Measurements from ENCODE around the gene SEMA4A. TPM values are rescaled to one million over a fixed set of nuclear protein-coding genes. Genes with fewer than 3 reads are reported as not detected.

Gene SEMA4A
- total and polyA plus RNA-seq, 2 of the 8 experiments (the other 6 are each of a cell fraction or from before 2014, with no cell fraction given), result 7.3 to 10.6 TPM

DNA sequence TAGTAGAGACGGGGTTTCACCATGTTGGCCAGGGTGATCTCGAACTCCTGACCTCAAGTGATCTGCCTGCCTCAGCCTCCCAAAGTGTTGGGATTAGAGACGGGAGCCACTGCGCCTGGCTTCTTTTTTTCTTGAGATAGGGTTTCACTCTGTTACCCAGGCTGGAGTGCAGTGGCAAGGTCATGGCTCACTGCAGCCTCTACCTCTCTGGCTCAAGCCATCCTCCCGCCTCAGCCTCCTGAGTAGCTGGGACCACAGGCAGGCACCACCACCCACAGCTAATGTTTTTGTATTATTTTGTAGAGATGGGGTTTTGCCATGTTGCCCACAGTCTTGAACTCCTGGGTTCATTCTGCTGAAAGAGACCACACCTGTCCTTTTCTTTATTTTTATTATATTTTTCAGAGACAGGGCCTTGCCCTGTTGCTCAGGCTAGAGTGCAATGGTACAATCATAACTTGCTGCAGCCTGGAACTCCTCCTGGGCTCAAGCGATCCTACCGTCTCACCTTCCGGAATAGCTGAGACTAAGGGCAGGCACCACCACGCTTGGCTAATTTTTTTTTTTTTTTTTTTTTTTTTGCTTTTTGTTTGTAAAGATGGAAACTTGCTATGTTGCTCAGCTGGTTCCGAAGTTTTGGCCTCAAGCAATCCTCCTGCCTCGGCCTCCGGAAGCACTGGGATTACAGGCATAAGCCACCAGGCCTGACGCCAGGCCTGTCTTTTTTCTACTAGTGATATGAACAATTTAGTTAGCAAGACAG is 35.8 kb upstream of the SEMA4A start (continued):
- TF ChIP-seq CHD7 (IDR thresholded peaks at IDR 0.05; ENCODE audit: insufficient replicate concordance, low read length), result no peak
- no peak for TF ChIP-seq PHF8 (conservative IDR thresholded peaks at IDR 0.05; ENCODE audit: low read depth, low read length)
- TF ChIP-seq EGR1 (IDR thresholded peaks at IDR 0.05; ENCODE audit: borderline replicate concordance, low read depth, low read length), result no peak
- TF ChIP-seq MAFK (IDR thresholded peaks at IDR 0.05; ENCODE audit: low read depth, low read length), result no peak
- TF ChIP-seq FOSL1 (IDR thresholded peaks at IDR 0.05; ENCODE audit: insufficient read depth, low read depth, low read length), result no peak
- no peak for TF ChIP-seq TCF12 (IDR thresholded peaks at IDR 0.05; ENCODE audit: low read depth, low read length)
